Mucosa of rectum (tissue), 2 donors: ENCODE measurements around the gene TLR1.

Source experiments
- H3K27ac ChIP-seq, 2 donors: one replicate each; pipeline ENCODE4 v1.7.0; 2013; ENCODE audit warnings: inconsistent platforms in 2 of 2, low read depth in 2 of 2, low read length in 2 of 2
- H3K27me3 ChIP-seq, 2 donors: one replicate each; pipeline ENCODE4 v1.7.0; 2013; ENCODE audit warnings: low read length in 2 of 2; ENCODE audit not compliant: control insufficient read depth in 2 of 2, insufficient read depth in 2 of 2
- H3K36me3 ChIP-seq, 2 donors: one replicate each; pipeline ENCODE4 v1.7.0; 2013; ENCODE audit warnings: low read length in 2 of 2; ENCODE audit not compliant: control insufficient read depth in 2 of 2, insufficient read depth in 2 of 2
- H3K4me1 ChIP-seq, 2 donors: one replicate each; pipeline ENCODE4 v1.7.0; 2013; ENCODE audit warnings: low read length in 2 of 2, mild to moderate bottlenecking in 1 of 2; ENCODE audit not compliant: control insufficient read depth in 2 of 2, insufficient read depth in 2 of 2
- H3K4me3 ChIP-seq, 2 donors: one replicate each; pipeline ENCODE4 v1.7.0; 2013; ENCODE audit warnings: low read length in 2 of 2
- H3K9ac ChIP-seq, 2 donors: one replicate each; pipeline ENCODE4 v1.7.0; 2013; ENCODE audit warnings: low read length in 2 of 2, low read depth in 1 of 2, mild to moderate bottlenecking in 1 of 2
- H3K9me3 ChIP-seq, 2 donors: one replicate each; pipeline ENCODE4 v1.7.0; 2013; ENCODE audit warnings: low read length in 2 of 2; ENCODE audit not compliant: control insufficient read depth in 2 of 2
- donor health status: healthy.
- donor health status: Normal muscosa, but diverticular disease.

The TLR1 gene, protein sequence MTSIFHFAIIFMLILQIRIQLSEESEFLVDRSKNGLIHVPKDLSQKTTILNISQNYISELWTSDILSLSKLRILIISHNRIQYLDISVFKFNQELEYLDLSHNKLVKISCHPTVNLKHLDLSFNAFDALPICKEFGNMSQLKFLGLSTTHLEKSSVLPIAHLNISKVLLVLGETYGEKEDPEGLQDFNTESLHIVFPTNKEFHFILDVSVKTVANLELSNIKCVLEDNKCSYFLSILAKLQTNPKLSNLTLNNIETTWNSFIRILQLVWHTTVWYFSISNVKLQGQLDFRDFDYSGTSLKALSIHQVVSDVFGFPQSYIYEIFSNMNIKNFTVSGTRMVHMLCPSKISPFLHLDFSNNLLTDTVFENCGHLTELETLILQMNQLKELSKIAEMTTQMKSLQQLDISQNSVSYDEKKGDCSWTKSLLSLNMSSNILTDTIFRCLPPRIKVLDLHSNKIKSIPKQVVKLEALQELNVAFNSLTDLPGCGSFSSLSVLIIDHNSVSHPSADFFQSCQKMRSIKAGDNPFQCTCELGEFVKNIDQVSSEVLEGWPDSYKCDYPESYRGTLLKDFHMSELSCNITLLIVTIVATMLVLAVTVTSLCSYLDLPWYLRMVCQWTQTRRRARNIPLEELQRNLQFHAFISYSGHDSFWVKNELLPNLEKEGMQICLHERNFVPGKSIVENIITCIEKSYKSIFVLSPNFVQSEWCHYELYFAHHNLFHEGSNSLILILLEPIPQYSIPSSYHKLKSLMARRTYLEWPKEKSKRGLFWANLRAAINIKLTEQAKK

DNA sequence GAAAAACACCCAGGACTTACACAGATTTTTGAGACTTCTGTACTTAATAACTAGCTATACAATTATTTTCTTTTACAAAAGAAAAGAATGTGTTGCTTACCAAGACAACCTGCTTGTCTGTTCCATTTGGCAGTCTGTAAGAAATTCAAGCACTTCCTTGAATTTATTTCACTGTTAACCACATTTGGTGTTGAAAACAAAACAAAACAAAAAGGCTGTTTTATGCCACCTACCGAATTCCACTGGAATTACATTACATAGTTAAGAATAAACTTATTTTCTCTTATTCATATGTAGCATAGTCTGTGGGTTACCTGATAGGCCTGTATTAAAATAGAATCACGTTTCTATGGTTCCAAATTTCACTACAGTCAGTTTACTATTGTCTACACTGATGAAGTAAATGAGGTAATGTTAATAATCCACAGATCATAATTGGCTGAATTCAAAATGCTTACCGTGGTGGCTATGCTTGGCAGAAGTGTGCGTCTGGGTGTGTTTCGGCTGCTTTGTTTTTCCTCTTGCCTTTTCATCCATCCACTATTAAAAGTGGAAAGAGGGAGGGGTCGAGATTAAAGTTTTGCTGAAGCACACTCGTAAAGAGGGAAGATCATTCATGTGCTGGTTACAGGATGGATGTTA, at the start of gene TLR1:
TSS of gene TLR1 (minus strand) at position 138 of the 642 bp plus-strand sequence. CDS start 5,960 bp downstream, outside the sequence.
- peaks cover 0 to 5% of the 10 kb centered on the region in 2 donors for H3K36me3 ChIP-seq
- H3K4me3 ChIP-seq: peak within 1 kb of the TSS; percentile 48 to 77
- H3K27ac ChIP-seq: peak within 1 kb of the TSS; percentile 58 to 75
- H3K27me3 ChIP-seq: no peaks in the 10 kb centered on the region
- peaks cover 0 to 2% of the 10 kb centered on the region in 2 donors for H3K9me3 ChIP-seq
- peaks cover 6 to 14% of the 10 kb centered on the region in 2 donors for H3K4me1 ChIP-seq
- peak within 1 kb of the TSS; percentile 70 to 77 for H3K9ac ChIP-seq

DNA sequence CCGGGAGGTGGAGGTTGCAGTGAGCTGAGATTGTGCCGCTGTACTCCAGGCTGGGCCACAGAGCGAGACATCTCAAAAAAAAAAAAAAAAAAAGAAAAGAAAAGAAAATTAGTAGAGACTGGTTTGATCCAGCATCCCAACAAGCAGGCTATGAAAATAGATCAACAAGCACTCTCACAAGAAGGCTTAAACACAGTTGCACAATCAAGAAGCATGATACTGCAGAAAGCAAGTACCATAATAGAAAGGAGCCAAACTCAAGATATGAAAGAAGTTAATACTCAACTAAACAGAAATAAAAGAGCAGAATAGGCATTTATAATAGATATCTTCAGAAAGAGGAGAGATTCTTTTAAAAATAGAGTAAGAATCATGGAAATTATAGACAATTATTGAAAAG, 41.4 kb upstream of the TLR1 start:
- no peaks in the 10 kb centered on the region for H3K27me3 ChIP-seq
- no peak overlapping the region for H3K9ac ChIP-seq
- no peak overlapping the region for H3K4me3 ChIP-seq
- no peaks in the 10 kb centered on the region for H3K36me3 ChIP-seq
- no peak overlapping the region for H3K27ac ChIP-seq
- H3K4me1 ChIP-seq: no peaks in the 10 kb centered on the region
- no peaks in the 10 kb centered on the region for H3K9me3 ChIP-seq

- no peaks in the 10 kb centered on the region for H3K27me3 ChIP-seq
- H3K4me1 ChIP-seq: no peaks in the 10 kb centered on the region
- no peaks in the 10 kb centered on the region for H3K9me3 ChIP-seq
- no peak overlapping the region for H3K27ac ChIP-seq
- no peak overlapping the region for H3K9ac ChIP-seq
- no peak overlapping the region for H3K4me3 ChIP-seq
- H3K36me3 ChIP-seq: no peaks in the 10 kb centered on the region
Measured at GRCh38 chr4:38842994-38843393, 38.4 kb upstream of the TLR1 start.

DNA sequence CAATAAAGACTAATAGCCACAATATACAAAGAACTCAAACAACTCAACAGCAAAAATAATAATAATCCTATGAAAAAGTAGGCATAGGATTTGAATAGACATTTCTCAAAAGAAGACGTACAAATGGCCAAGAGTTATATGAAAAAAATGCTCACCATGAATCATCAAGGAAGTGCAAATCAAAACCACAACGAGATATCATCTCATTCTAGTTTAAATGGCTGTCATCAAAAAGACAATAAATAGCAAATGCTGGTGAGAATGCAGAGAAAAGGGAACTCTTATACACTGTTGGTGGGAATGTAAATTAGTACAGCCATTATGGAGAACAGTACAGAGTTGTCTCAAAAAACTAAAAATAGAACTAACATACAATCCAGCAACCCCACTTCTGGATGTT, 33.3 kb upstream of the TLR1 start:
- Histone ChIP-seq H3K9ac (no peak overlapping the region), H3K4me1 (no peaks in the 10 kb centered on the region), H3K27me3 (no peaks in the 10 kb centered on the region), H3K36me3 (no peaks in the 10 kb centered on the region), H3K9me3 (peaks cover 0 to 3% of the 10 kb centered on the region in 2 donors), H3K27ac (no peak overlapping the region), H3K4me3 (no peak overlapping the region)

DNA sequence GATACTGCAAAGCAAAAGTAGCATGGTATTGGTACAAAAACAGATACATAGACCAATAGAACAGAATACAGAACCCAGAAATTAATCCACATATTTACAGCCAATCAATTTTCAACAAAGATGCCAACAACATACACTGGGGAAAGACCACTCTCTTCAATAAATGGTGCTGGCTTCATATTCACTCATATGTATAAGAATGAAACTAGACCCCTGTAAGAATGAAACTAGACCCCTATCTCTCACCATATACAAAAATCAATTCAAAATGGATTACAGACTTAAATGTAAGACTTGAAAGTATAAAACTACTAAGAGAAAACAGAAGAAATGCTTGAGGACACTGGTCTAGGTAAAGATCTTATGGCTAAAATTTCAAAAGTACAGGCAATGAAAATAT, 32.7 kb upstream of the TLR1 start:
- H3K9ac ChIP-seq: no peak overlapping the region
- H3K9me3 ChIP-seq: peaks cover 0 to 3% of the 10 kb centered on the region in 2 donors
- H3K27ac ChIP-seq: no peak overlapping the region
- H3K36me3 ChIP-seq: no peaks in the 10 kb centered on the region
- no peak overlapping the region for H3K4me3 ChIP-seq
- no peaks in the 10 kb centered on the region for H3K27me3 ChIP-seq
- no peaks in the 10 kb centered on the region for H3K4me1 ChIP-seq

DNA sequence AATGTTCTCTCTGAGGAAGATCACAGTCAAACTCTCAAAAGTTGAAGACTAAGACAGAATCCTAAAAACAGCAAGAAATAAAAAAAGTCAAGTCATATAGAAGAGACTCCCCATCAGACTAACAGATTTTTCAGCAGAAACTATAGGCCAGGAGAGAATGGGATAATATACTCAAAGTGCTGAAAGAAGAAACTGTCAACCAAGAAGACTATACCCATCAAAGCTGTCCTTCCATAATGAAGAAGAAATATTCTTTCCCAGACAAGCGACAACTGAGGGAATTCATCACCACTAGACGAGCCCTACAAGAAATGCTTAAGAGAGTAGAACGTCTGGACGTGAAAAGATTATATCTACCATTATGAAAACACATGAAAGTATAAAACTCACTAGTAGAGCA, 30.0 kb upstream of the TLR1 start:
- H3K27ac ChIP-seq: no peak overlapping the region
- H3K27me3 ChIP-seq: no peaks in the 10 kb centered on the region
- H3K36me3 ChIP-seq: no peaks in the 10 kb centered on the region
- no peak overlapping the region for H3K4me3 ChIP-seq
- no peaks in the 10 kb centered on the region for H3K4me1 ChIP-seq
- H3K9ac ChIP-seq: no peak overlapping the region
- H3K9me3 ChIP-seq: peaks cover 0 to 3% of the 10 kb centered on the region in 2 donors

GRCh38 chr4:38832624-38833528, 28.3 kb upstream of the TLR1 start:
- Histone ChIP-seq H3K9me3 (peaks cover 0 to 3% of the 10 kb centered on the region in 2 donors), H3K4me1 (no peaks in the 10 kb centered on the region), H3K36me3 (no peaks in the 10 kb centered on the region), H3K27me3 (no peaks in the 10 kb centered on the region), H3K27ac (no peak overlapping the region), H3K9ac (no peak overlapping the region), H3K4me3 (no peak overlapping the region)

DNA sequence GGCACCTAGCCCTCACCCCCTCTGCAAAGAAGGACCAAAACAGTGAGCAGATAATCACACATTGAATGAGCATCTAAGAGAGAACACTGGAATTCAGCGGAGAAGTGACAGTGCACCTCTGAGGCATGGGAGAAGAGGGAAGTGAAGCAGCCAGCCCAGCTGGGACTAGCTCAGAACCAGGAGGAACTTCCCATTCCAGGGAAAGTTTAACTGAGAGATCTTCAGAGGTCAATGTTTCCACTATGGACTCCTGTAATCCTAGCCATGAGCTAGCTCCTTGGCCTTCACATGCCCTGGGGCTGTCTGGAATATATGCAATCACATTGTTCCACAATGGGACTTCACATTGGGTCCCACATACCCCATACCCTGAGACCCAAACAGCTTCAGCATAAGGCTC, 27.6 kb upstream of the TLR1 start:
- no peak overlapping the region for H3K27ac ChIP-seq
- no peaks in the 10 kb centered on the region for H3K4me1 ChIP-seq
- H3K9ac ChIP-seq: no peak overlapping the region
- peaks cover 0 to 3% of the 10 kb centered on the region in 2 donors for H3K9me3 ChIP-seq
- H3K4me3 ChIP-seq: no peak overlapping the region
- no peaks in the 10 kb centered on the region for H3K36me3 ChIP-seq
- H3K27me3 ChIP-seq: no peaks in the 10 kb centered on the region

DNA sequence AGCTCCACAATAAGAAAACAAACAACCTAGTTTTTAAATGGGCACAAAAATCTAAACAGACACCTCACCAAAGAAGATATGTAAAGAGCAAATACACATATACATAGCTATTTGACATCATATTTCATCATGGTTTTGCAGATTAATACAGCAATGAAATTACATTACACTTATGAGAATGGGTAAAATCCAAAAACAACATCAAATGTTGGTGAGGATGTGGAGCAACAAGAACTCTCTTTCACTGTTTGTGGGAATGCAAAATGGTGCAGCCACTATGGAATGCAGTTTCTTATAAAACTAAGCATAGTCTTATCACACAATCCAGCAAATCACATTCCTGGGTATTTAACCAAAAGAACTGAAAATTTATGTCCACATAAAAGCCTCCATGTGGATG, 27.1 kb upstream of the TLR1 start:
- H3K9me3 ChIP-seq: peaks cover 0 to 3% of the 10 kb centered on the region in 2 donors
- H3K4me3 ChIP-seq: no peak overlapping the region
- H3K9ac ChIP-seq: no peak overlapping the region
- H3K36me3 ChIP-seq: no peaks in the 10 kb centered on the region
- no peak overlapping the region for H3K27ac ChIP-seq
- no peaks in the 10 kb centered on the region for H3K27me3 ChIP-seq
- H3K4me1 ChIP-seq: no peaks in the 10 kb centered on the region
